Gastroesophageal sphincter (tissue), 4 donors: ENCODE measurements around the gene ITPA. TPM values are rescaled to one million over a fixed set of nuclear protein-coding genes. Genes with fewer than 3 reads are reported as not detected.
"Not testable (repeated sequence)": the region's sequence is repeated elsewhere in the genome, so short reads cannot be mapped to it uniquely, and the experiment has no call there.

ENCODE experiments used
- ATAC-seq: fragments of 150-250 bp; one replicate; pipeline ENCODE4 v1.9.1; 2016; ENCODE audit warnings: mild to moderate bottlenecking, moderate library complexity
- H3K27ac ChIP-seq, 4 donors: fragments of 200-600 bp; sonication (generic) in 3 of 4; 1 replicate in 3 of 4; 2 replicates in 1 of 4; pipeline ENCODE4 v1.5.1; 2016 to 2019
- H3K27me3 ChIP-seq: fragments of 200-600 bp; sonication (generic); one replicate; pipeline ENCODE4 v1.5.1; 2019
- H3K36me3 ChIP-seq, 2 donors: fragments of 200-600 bp; sonication (generic); one replicate each; pipeline ENCODE4 v1.5.1; 2019; ENCODE audit warnings: control low read depth in 1 of 2
- H3K4me1 ChIP-seq, 3 donors: fragments of 200-600 bp; sonication (generic); 1 replicate in 2 of 3; 2 replicates in 1 of 3; pipeline ENCODE4 v1.5.1; 2016 to 2019; ENCODE audit warnings: control low read depth in 2 of 3
- H3K4me3 ChIP-seq, 2 donors: fragments of 200-600 bp; sonication (generic); one replicate each; pipeline ENCODE4 v1.5.1; 2019; ENCODE audit warnings: mild to moderate bottlenecking in 1 of 2, moderate library complexity in 1 of 2
- H3K9me3 ChIP-seq, 3 donors: fragments of 200-600 bp; sonication (generic); one replicate each; pipeline ENCODE4 v1.5.1; 2017 to 2019; ENCODE audit warnings: control low read depth in 2 of 3
- CTCF ChIP-seq, 4 experiments: fragments of 200-600 bp in 2 of 4; fragments of 450-650 bp in 2 of 4; sonication (generic) in 1 of 4; IDR thresholded peaks; one replicate each; pipeline ENCODE4 v1.5.1; 2017 to 2019; ENCODE audit warnings: antibody characterized with exemption in 4 of 4, mild to moderate bottlenecking in 2 of 4, moderate library complexity in 2 of 4
- EP300 ChIP-seq: sonication (generic); formaldehyde crosslinking; IDR thresholded peaks from one replicate; pipeline ENCODE4 v1.6.1; 2017; ENCODE audit warnings: antibody characterized with exemption, mild to moderate bottlenecking
- POLR2A ChIP-seq, 2 donors: fragments of 450-650 bp; IDR thresholded peaks; one replicate each; pipeline ENCODE4 v1.6.1; 2017; ENCODE audit warnings: antibody characterized with exemption in 2 of 2, mild to moderate bottlenecking in 2 of 2, moderate library complexity in 1 of 2
- POLR2AphosphoS5 ChIP-seq: sonication (generic); formaldehyde crosslinking; IDR thresholded peaks from one replicate; pipeline ENCODE4 v1.6.1; 2017; ENCODE audit warnings: antibody characterized with exemption
- WGBS, 2 donors: methylation state at CpG; one replicate each; pipeline ENCODE4 v1.1.5; 2018; ENCODE audit warnings: low coverage in 1 of 2; 5-methylcytosine and 5-hydroxymethylcytosine counted together
- total RNA-seq, 4 donors: library from RNA; depleted of rRNA; stranded (reverse); fragments of >200 nt; gene quantifications; one replicate each; pipeline ENCODE4 v1.1.0, GENCODE V29; 2016

Gene ITPA
- total RNA-seq, 4 donors from 2014 or later = 23.5 to 26.8 (median 25.2) TPM

GRCh38 chr20:3180319-3180718 is 29.0 kb upstream of the ITPA start:
- H3K27ac ChIP-seq = no peak overlapping the region
- 70 to 77% methylated on average over 4 of the region's 4 CpGs for WGBS, 2 donors
- no peak for ATAC-seq

GRCh38 chr20:3181270-3181669 is 28.0 kb upstream of the ITPA start:
- WGBS, 2 donors = 71 to 73% methylated on average over 4 to 5 of the region's 5 CpGs
- no peak for ATAC-seq
- TF ChIP-seq POLR2AphosphoS5 (no peak), POLR2A (IDR thresholded peaks at IDR 0.05) (no peak), CTCF (IDR thresholded peaks at IDR 0.05) (no peak), EP300 (no peak)

More at GRCh38 chr20:3180319-3180718, 29.0 kb upstream of the ITPA start:
- Histone ChIP-seq H3K4me3 (no peak overlapping the region), H3K4me1 (peaks cover 0 to 3% (median 0%) of the 10 kb centered on the region in 3 donors), H3K36me3 (no peaks in the 10 kb centered on the region), H3K27me3 (no peaks in the 10 kb centered on the region), H3K9me3 (no peaks in the 10 kb centered on the region)
- no peak for TF ChIP-seq CTCF (IDR thresholded peaks at IDR 0.05)
- no peak for TF ChIP-seq POLR2AphosphoS5
- no peak for TF ChIP-seq EP300
- no peak for TF ChIP-seq POLR2A (IDR thresholded peaks at IDR 0.05)

GRCh38 chr20:3182429-3182828 is 26.9 kb upstream of the ITPA start:
- H3K4me1 ChIP-seq, H3K36me3 ChIP-seq, H3K27me3 ChIP-seq, H3K9me3 ChIP-seq, ATAC-seq, H3K27ac ChIP-seq, H3K4me3 ChIP-seq: not testable (repeated sequence)
- 94 to 100% methylated on average over 1 to 4 of the region's 5 CpGs for WGBS, 2 donors

More at GRCh38 chr20:3181270-3181669, 28.0 kb upstream of the ITPA start:
- H3K27me3 ChIP-seq = no peaks in the 10 kb centered on the region
- H3K27ac ChIP-seq = no peak overlapping the region
- no peak overlapping the region for H3K4me3 ChIP-seq
- no peaks in the 10 kb centered on the region for H3K4me1 ChIP-seq
- no peaks in the 10 kb centered on the region for H3K9me3 ChIP-seq
- no peaks in the 10 kb centered on the region for H3K36me3 ChIP-seq

GRCh38 chr20:3183896-3184612 is 25.2 kb upstream of the ITPA start:
- WGBS, 2 donors = 93 to 97% methylated on average over 3 of the region's 3 CpGs
- no peaks in the 10 kb centered on the region for H3K9me3 ChIP-seq
- no peak for ATAC-seq
- TF ChIP-seq EP300 (no peak), CTCF (IDR thresholded peaks at IDR 0.05) (no peak), POLR2AphosphoS5 (no peak), POLR2A (IDR thresholded peaks at IDR 0.05) (no peak)
- H3K27ac ChIP-seq = no peak overlapping the region
- H3K36me3 ChIP-seq = peaks cover 0 to 10% of the 10 kb centered on the region in 2 donors
- H3K4me1 ChIP-seq = no peaks in the 10 kb centered on the region
- no peaks in the 10 kb centered on the region for H3K27me3 ChIP-seq
- H3K4me3 ChIP-seq = no peak overlapping the region

GRCh38 chr20:3187861-3188260 is 21.4 kb upstream of the ITPA start:
- not testable (repeated sequence) for ATAC-seq, H3K9me3 ChIP-seq, H3K27me3 ChIP-seq, H3K4me3 ChIP-seq, H3K27ac ChIP-seq, H3K4me1 ChIP-seq
- H3K36me3 ChIP-seq = peaks cover 0 to 48% of the 10 kb centered on the region in 2 donors
- WGBS, 2 donors = 86 to 93% methylated on average over 5 to 6 of the region's 9 CpGs

- ATAC-seq = no peak
- Histone ChIP-seq H3K4me1 (no peaks in the 10 kb centered on the region), H3K9me3 (no peaks in the 10 kb centered on the region), H3K4me3 (no peak overlapping the region), H3K27me3 (no peaks in the 10 kb centered on the region), H3K36me3 (peaks cover 0 to 59% of the 10 kb centered on the region in 2 donors), H3K27ac (no peak overlapping the region)
- TF ChIP-seq EP300 (no peak), POLR2AphosphoS5 (no peak), CTCF (IDR thresholded peaks at IDR 0.05) (no peak), POLR2A (IDR thresholded peaks at IDR 0.05) (no peak)
- 92 to 100% methylated on average over 1 to 2 of the region's 3 CpGs for WGBS, 2 donors
Measured at GRCh38 chr20:3188823-3189413, 20.4 kb upstream of the ITPA start.
